PC-3 (cell line): ENCODE results near the gene CLSTN1. TPM values are rescaled to one million over a fixed set of nuclear protein-coding genes. Genes with fewer than 3 reads are reported as not detected.

ENCODE experiments used
- ATAC-seq: fragments of 200-7000 bp; cut with Tn5 transposase; 2 replicates; pipeline ENCODE4 v1.9.1; 2020; ENCODE audit warnings: mild to moderate bottlenecking, moderate library complexity
- BruUV-seq: library from RNA; stranded (reverse); fragments of 400-500 nt; replicated peaks from 2 replicates; lab custom pipeline; 2021; lab: Mats Ljungman, UMichigan
- CTCF ChIA-PET: fragments of 300-600 bp; sonication (Branson Sonifier 250); formaldehyde crosslinking; loops from one replicate; lab custom pipeline; 2022; ENCODE audit warnings: antibody characterized with exemption; lab: Charles Lee
- POLR2A ChIA-PET: fragments of 300-600 bp; sonication (Branson Sonifier 250); formaldehyde crosslinking; loops from one replicate; lab custom pipeline; 2022; ENCODE audit warnings: antibody characterized with exemption; ENCODE audit not compliant: unreplicated experiment; lab: Charles Lee
- DNase-seq: peaks from one replicate; pipeline ENCODE4 v3.0.0-alpha.2; 2015
- H2AFZ ChIP-seq: fragments of 300-600 bp; sonication (generic); 2 replicates; pipeline ENCODE4 v1.6.0; 2016; ENCODE audit warnings: antibody characterized with exemption, low read length
- H3F3A ChIP-seq: fragments of 300-600 bp; sonication (generic); one replicate; pipeline ENCODE4 v1.6.0; 2017; ENCODE audit warnings: antibody characterized with exemption, low read length, control low read depth, mild to moderate bottlenecking; ENCODE audit not compliant: unreplicated experiment
- H3K27ac ChIP-seq: fragments of 300-600 bp; sonication (generic); 2 replicates; pipeline ENCODE4 v1.5.1; 2016; ENCODE audit warnings: mild to moderate bottlenecking, low read length
- H3K27me3 ChIP-seq: fragments of 300-600 bp; sonication (generic); 2 replicates; pipeline ENCODE4 v1.6.1; 2016; ENCODE audit warnings: low read length, mixed read lengths
- H3K36me3 ChIP-seq: fragments of 300-600 bp; sonication (generic); 2 replicates; pipeline ENCODE4 v1.6.1; 2016; ENCODE audit warnings: low read depth, mixed run types, low read length, mixed read lengths
- H3K4me1 ChIP-seq: fragments of 300-600 bp; sonication (generic); 2 replicates; pipeline ENCODE4 v1.5.1; 2016; ENCODE audit warnings: low read length; ENCODE audit not compliant: insufficient read depth
- H3K4me2 ChIP-seq: fragments of 300-600 bp; sonication (generic); 2 replicates; pipeline ENCODE4 v1.6.0; 2016; ENCODE audit warnings: low read length
- H3K4me3 ChIP-seq: fragments of 300-600 bp; sonication (generic); 2 replicates; pipeline ENCODE4 v1.5.1; 2016; ENCODE audit warnings: mild to moderate bottlenecking, low read length, mixed read lengths
- H3K79me2 ChIP-seq: fragments of 300-600 bp; sonication (generic); 2 replicates; pipeline ENCODE4 v1.6.1; 2017; ENCODE audit warnings: low read length, mixed read lengths
- H3K9ac ChIP-seq: fragments of 300-600 bp; sonication (generic); 2 replicates; pipeline ENCODE4 v1.6.0; 2016; ENCODE audit warnings: mild to moderate bottlenecking, low read length
- H3K9me2 ChIP-seq: fragments of 300-600 bp; sonication (generic); replicated peaks from 2 replicates; pipeline ENCODE4 v1.6.1; 2016; ENCODE audit warnings: mixed run types, low read length, mixed read lengths
- H3K9me3 ChIP-seq: fragments of 300-600 bp; sonication (generic); 2 replicates; pipeline ENCODE4 v1.6.1; 2016; ENCODE audit warnings: low read length, mixed read lengths
- H4K20me1 ChIP-seq: fragments of 300-600 bp; sonication (generic); 2 replicates; pipeline ENCODE4 v1.6.1; 2016; ENCODE audit warnings: low read length, mixed read lengths
- CTCF ChIP-seq: fragments of 300-600 bp; sonication (generic); conservative IDR thresholded peaks from 2 replicates; pipeline ENCODE4 v1.5.1; 2017; ENCODE audit warnings: antibody characterized with exemption, low read depth, mild to moderate bottlenecking, low read length
- EZH2 ChIP-seq: fragments of 300-600 bp; sonication (generic); IDR thresholded peaks from one replicate; pipeline ENCODE4 v1.6.1; 2017; ENCODE audit warnings: antibody characterized with exemption, mild to moderate bottlenecking, low read length; ENCODE audit not compliant: unreplicated experiment
- EZH2phosphoT487 ChIP-seq: fragments of 300-600 bp; sonication (generic); IDR thresholded peaks from 2 replicates; pipeline ENCODE4 v1.6.1; 2018; ENCODE audit warnings: mild to moderate bottlenecking, antibody characterized with exemption, low read length, borderline replicate concordance
- intact Hi-C: fragments of 100-400 bp; cut with micrococcal nuclease; formaldehyde crosslinking; loops from 2 replicates; pipeline ENCODE4 v1.9.0; 2023
- total RNA-seq: library from RNA; depleted of rRNA; stranded (reverse); fragments of >200 nt; gene quantifications from 2 replicates; pipeline ENCODE4 v1.2.3, GENCODE V29; 2014

Gene CLSTN1
- total RNA-seq, 1 experiment from 2014 or later: 98.3 TPM

GRCh38 chr1:9825093-9826074 lies 1.6 kb upstream of the CLSTN1 start:
- Histone ChIP-seq H3K27me3 (no peaks in the 10 kb centered on the region), H3K9me2 (no peaks in the 10 kb centered on the region), H3K4me2 (peak overlapping the region; percentile 96), H3K9me3 (no peaks in the 10 kb centered on the region), H3K9ac (no peak overlapping the region), H3K36me3 (no peaks in the 10 kb centered on the region), H3K4me1 (peaks cover 38% of the 10 kb centered on the region), H4K20me1 (peaks cover 20% of the 10 kb centered on the region), H3F3A (peaks cover 4% of the 10 kb centered on the region), H3K4me3 (peak overlapping the region; percentile 77; the same call in 1 of the 2 replicates), H2AFZ (peak overlapping the region; percentile 53), H3K27ac (peak overlapping the region; percentile 42), H3K79me2 (peaks cover 31% of the 10 kb centered on the region)
- DNase-seq: peak; percentile 93
- BruUV-seq: no TSS peak
- peak; percentile 70 for ATAC-seq
- ChIA-PET POLR2A (interaction anchor here (0.6 to 1.4 kb wide), 2 partner anchors 11 to 68 kb away, joined by 3 read pairs; no protein-coding TSS in a partner anchor), CTCF (interaction anchor here (0.6 kb wide), 1 partner anchor 28 kb away, joined by 4 read pairs; no protein-coding TSS in a partner anchor)
- intact Hi-C loops: loop anchor here (1.0 to 10.0 kb wide), 4 partner anchors 11 to 879 kb away; no protein-coding TSS in a partner anchor
- no peak for TF ChIP-seq EZH2phosphoT487
- no peak for TF ChIP-seq CTCF
- no peak for TF ChIP-seq EZH2

- H3K9me3 ChIP-seq: no peaks in the 10 kb centered on the region
- ChIA-PET CTCF (no interaction called here), POLR2A (no interaction called here)
- no peak overlapping the region for H3K9ac ChIP-seq
- TF ChIP-seq EZH2 (no peak), CTCF (no peak), EZH2phosphoT487 (no peak)
- intact Hi-C loops: loop anchor here (2.0 to 10.0 kb wide), 3 partner anchors 40 to 880 kb away; no protein-coding TSS in a partner anchor
- H3K79me2 ChIP-seq: peaks cover 38% of the 10 kb centered on the region
- no peaks in the 10 kb centered on the region for H3K27me3 ChIP-seq
- H3K27ac ChIP-seq: peak overlapping the region; percentile 42
- DNase-seq: no peak
- H2AFZ ChIP-seq: peak overlapping the region; percentile 96
- H3K9me2 ChIP-seq: no peaks in the 10 kb centered on the region
- no peak for ATAC-seq
- H3K4me2 ChIP-seq: peak overlapping the region; percentile 96
- H3F3A ChIP-seq: peaks cover 4% of the 10 kb centered on the region
- no TSS peak for BruUV-seq
- peak overlapping the region; percentile 77 for H3K4me3 ChIP-seq
- H4K20me1 ChIP-seq: peaks cover 22% of the 10 kb centered on the region
- no peaks in the 10 kb centered on the region for H3K36me3 ChIP-seq
- peaks cover 38% of the 10 kb centered on the region for H3K4me1 ChIP-seq
These were observed 931 bp upstream of the CLSTN1 start for GRCh38 chr1:9824702-9825089.

- Histone ChIP-seq H3F3A (peaks cover 4% of the 10 kb centered on the region), H3K9ac (peak overlapping the region; percentile 44; the same call in 1 of the 2 replicates), H3K36me3 (no peaks in the 10 kb centered on the region), H3K79me2 (peaks cover 49% of the 10 kb centered on the region), H3K4me3 (peak overlapping the region; percentile 83), H3K4me1 (peaks cover 38% of the 10 kb centered on the region), H3K9me2 (no peaks in the 10 kb centered on the region), H3K27me3 (no peaks in the 10 kb centered on the region), H2AFZ (no peak overlapping the region), H4K20me1 (peaks cover 22% of the 10 kb centered on the region), H3K4me2 (peak overlapping the region; percentile 88; the same call in 1 of the 2 replicates), H3K9me3 (no peaks in the 10 kb centered on the region), H3K27ac (no peak overlapping the region)
- BruUV-seq: no TSS peak
- no peak for TF ChIP-seq EZH2
- TF ChIP-seq CTCF: no peak
- no peak for TF ChIP-seq EZH2phosphoT487
- ChIA-PET POLR2A (interaction anchor here (0.7 kb wide), 1 partner anchor 46 kb away, joined by 39 read pairs; no protein-coding TSS in a partner anchor), CTCF (no interaction called here)
- no peak for DNase-seq
- peak; percentile 0 for ATAC-seq
- intact Hi-C loops: loop anchor here (10.0 kb wide), 1 partner anchor 881 kb away; no protein-coding TSS in a partner anchor
These were observed 147 bp downstream of the CLSTN1 start for GRCh38 chr1:9823693-9823942.
